Measurements from ENCODE around the gene TRMT2A. TPM values are rescaled to one million over a fixed set of nuclear protein-coding genes. Genes with fewer than 3 reads are reported as not detected.

The TRMT2A gene
- total and polyA plus RNA-seq, 8 donors: 39.3 to 60.4 (median 46.6) TPM

DNA sequence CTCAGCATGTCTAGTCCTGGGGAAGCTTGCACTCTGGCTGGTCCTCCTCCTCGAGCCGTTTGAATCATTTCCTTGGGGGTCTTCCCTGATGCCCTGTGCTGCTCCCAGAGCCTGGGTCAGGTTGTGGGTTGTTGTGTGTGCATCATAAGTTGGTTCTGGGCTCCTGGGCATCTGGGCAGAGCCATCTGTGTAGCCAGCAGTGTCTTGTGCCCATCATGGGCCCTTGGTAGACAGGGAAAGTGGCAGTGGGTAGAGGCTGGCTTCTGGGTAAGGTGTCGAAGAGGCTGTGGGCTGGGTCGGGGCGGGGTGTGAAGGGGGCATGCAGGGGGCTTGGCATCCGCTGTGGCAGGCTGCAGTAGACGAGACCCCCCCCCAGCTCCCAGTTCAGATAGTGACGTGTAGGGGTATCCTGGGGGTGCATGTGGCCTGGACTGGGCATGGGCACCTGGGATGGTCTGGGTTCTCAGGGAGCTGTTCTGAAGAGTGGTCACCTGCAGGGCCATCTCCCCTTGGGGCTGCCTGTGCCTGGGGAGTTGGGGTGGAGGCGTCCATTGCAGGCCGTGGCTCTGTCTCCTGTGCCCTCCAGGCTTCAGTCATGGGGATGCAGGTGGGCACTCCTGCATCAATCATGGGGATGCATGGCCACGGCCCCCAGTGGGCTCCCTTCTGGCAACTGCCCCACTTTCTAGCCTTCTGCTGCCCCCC, 7.2 kb upstream of the TRMT2A start:
- DNase-seq (no peak), ATAC-seq (no peak)
- no peak overlapping the region for H3K4me3 ChIP-seq
- TF ChIP-seq, protein P1, sequence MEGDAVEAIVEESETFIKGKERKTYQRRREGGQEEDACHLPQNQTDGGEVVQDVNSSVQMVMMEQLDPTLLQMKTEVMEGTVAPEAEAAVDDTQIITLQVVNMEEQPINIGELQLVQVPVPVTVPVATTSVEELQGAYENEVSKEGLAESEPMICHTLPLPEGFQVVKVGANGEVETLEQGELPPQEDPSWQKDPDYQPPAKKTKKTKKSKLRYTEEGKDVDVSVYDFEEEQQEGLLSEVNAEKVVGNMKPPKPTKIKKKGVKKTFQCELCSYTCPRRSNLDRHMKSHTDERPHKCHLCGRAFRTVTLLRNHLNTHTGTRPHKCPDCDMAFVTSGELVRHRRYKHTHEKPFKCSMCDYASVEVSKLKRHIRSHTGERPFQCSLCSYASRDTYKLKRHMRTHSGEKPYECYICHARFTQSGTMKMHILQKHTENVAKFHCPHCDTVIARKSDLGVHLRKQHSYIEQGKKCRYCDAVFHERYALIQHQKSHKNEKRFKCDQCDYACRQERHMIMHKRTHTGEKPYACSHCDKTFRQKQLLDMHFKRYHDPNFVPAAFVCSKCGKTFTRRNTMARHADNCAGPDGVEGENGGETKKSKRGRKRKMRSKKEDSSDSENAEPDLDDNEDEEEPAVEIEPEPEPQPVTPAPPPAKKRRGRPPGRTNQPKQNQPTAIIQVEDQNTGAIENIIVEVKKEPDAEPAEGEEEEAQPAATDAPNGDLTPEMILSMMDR (IDR thresholded peaks at IDR 0.05): no peak
- H3K4me1 ChIP-seq: peaks cover 0 to 13% of the 10 kb centered on the region in 2 donors
- H3K9me3 ChIP-seq: no peaks in the 10 kb centered on the region
- intact Hi-C loops (cut with DNase I): no loop called here
- peaks cover 0 to 80% of the 10 kb centered on the region in 2 donors for H3K36me3 ChIP-seq
- no peaks in the 10 kb centered on the region for H3K27me3 ChIP-seq
- H3K27ac ChIP-seq: no peak overlapping the region

DNA sequence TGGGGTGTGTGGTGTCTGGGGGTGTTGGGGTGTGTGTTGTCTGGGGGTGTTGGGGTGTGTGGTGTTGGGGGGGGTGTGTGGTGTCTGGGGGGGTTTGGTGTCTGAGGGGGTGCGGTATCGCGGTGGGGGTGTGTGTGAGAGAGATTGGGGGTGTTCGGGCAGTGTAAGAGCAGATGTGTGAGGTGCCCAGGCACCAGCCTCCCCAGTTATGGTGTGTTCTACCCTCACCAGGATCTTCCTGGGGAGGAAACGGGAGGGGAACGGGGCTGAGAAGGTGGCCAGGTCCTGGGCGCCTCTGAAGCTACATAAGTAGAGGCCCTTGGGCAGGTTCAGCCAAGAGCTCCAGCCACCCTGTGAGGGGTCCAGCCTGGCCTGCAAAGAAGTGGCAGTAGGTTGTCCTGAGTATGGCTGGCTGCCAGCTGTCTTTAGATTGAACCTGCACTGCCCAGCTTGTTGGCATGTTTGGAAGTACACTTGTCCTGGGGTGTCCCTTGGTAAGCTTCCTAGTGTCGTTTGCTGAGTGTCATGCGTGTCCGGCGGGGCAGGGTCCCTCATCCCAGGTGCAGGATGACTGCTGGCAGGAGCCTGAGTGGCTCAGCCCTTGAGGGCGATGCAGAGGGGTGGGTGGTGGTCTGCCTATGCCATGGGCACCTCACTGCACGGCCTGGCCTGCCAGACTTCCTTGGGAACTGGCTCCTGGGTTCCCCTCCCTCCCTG, 6.5 kb upstream of the TRMT2A start:
- Histone ChIP-seq H3K9me3 (no peaks in the 10 kb centered on the region), H3K27ac (no peak overlapping the region), H3K36me3 (peaks cover 0 to 82% of the 10 kb centered on the region in 2 donors), H3K4me3 (no peak overlapping the region), H3K27me3 (no peaks in the 10 kb centered on the region), H3K4me1 (peaks cover 3 to 20% of the 10 kb centered on the region in 2 donors)
- no peak for DNase-seq
- TF ChIP-seq, protein P1 (IDR thresholded peaks at IDR 0.05): no peak
- intact Hi-C loops (cut with DNase I): no loop called here
- ATAC-seq: no peak

DNA sequence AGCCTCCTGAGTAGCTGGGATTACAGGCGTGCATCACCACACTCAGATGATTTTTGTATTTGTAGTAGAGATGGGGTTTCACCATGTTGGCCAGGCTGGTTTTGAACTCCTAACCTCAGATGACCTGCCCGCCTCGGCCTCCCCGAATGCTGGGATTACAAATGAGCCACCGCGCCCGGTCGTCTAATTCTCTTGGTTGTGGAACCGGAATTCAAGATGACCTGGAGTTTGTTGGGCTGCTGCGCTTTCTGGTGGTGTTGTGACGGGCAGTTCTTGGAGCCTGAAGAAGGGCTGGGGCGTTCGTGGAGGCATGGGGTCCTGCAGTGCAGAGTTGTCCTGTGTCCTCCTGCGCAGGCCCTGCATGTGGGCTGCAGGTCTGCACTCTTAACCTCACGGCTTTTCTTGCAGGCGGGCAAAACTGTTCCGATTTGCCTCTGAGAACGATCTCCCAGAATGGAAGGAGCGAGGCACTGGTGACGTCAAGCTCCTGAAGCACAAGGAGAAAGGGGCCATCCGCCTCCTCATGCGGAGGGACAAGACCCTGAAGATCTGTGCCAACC, 4.9 kb upstream of the TRMT2A start:
- H3K4me1 ChIP-seq: peaks cover 6 to 29% of the 10 kb centered on the region in 2 donors
- H3K36me3 ChIP-seq: peaks cover 0 to 70% of the 10 kb centered on the region in 2 donors
- H3K4me3 ChIP-seq: no peak overlapping the region
- TF ChIP-seq, protein P1 (IDR thresholded peaks at IDR 0.05): no peak
- intact Hi-C loops (cut with DNase I): no loop called here
- H3K27me3 ChIP-seq: no peaks in the 10 kb centered on the region
- DNase-seq (peak in 1 of 4 donors; percentile 37), ATAC-seq (no peak)
- H3K27ac ChIP-seq: no peak overlapping the region
- H3K9me3 ChIP-seq: no peaks in the 10 kb centered on the region

DNA sequence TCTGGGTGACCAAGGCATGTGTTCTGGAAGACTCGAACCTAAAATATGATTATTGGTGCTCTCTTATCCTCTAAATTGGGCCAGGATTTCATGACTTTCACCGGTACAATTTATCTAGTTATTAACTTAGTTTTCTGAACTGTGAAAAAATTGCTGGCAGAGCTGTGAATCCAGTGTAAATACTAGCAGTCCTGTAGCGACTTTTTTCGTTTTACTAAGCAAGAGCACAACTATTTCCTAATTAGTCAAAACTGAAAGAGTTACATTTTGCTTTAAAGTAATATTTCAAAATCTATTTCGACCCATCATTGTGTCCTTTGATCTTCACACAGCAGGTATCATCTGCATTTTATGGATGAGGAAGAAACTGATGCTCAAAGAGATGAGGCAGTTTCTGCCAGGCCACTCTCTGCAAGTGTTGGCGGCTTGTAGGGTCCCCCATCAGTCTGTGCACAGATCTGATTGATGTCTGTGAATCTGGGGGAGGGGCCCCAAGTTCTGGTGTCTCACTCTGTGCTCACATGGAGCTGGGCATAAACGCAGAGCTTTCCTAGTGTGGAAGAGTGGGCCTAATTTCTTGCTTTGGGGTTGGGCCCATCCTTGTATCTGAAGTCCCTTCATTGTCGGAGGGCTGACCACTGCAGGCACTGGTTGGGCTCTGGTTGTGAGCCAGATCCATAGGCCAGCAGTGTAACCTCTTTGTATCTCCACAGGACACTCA, 1.4 kb upstream of the TRMT2A start:
- TF ChIP-seq, protein P1 (IDR thresholded peaks at IDR 0.05): no peak
- Histone ChIP-seq H3K9me3 (no peaks in the 10 kb centered on the region), H3K4me3 (peak overlapping the region; percentile 82 to 88), H3K4me1 (peaks cover 13 to 45% of the 10 kb centered on the region in 2 donors), H3K27ac (peak overlapping the region in 1 of 2 donors; percentile 86), H3K36me3 (peaks cover 0 to 63% of the 10 kb centered on the region in 2 donors), H3K27me3 (no peaks in the 10 kb centered on the region)
- DNase-seq: peak in 1 of 4 donors; percentile 7
- no peak for ATAC-seq
- intact Hi-C loops (cut with DNase I): no loop called here

Measured in left lung (tissue), 10 donors.